GM12875 (cell line): ENCODE data around the gene SMG5.

Experiments used
- H3K4me3 ChIP-seq: one replicate; pipeline ENCODE4 v1.5.1; 2011; ENCODE audit warnings: low read depth, low read length, control low read depth
- TF ChIP-seq, protein P1 (sequence below): IDR thresholded peaks from 2 replicates; pipeline ENCODE4 v1.5.1; 2011; ENCODE audit warnings: low read depth, mild to moderate bottlenecking, control low read depth, inconsistent platforms, low read length, moderate library complexity, borderline replicate concordance; ENCODE audit not compliant: insufficient read depth

Gene SMG5

DNA sequence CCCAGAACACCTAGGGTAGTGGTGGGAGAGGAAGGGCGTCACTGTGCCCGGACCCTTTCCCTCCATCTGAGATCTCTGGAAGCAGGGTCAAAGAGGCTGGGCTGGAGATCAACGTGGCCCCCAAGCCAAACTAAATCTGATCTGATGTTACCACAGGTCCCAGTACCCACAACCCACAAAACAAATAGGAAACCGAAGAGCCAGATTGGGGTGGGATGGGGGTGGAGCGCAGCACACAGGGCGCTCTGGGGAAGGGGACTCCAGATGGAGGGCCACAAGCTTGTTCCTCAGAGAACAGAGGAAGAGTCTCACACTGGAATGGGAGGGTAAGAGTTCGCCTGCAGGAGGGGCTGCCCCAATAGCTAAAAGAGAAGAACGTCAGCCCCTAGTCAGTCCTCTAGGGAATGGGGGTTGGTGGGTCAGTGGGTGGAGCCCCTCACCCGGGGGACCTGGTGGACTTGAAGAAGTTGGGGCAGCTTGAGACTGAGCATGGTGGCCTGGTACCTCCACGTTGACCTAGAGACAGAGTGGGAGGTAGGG, 36.3 kb downstream of the SMG5 start:
- H3K4me3 ChIP-seq, result no peak overlapping the region
- TF ChIP-seq, protein P1, sequence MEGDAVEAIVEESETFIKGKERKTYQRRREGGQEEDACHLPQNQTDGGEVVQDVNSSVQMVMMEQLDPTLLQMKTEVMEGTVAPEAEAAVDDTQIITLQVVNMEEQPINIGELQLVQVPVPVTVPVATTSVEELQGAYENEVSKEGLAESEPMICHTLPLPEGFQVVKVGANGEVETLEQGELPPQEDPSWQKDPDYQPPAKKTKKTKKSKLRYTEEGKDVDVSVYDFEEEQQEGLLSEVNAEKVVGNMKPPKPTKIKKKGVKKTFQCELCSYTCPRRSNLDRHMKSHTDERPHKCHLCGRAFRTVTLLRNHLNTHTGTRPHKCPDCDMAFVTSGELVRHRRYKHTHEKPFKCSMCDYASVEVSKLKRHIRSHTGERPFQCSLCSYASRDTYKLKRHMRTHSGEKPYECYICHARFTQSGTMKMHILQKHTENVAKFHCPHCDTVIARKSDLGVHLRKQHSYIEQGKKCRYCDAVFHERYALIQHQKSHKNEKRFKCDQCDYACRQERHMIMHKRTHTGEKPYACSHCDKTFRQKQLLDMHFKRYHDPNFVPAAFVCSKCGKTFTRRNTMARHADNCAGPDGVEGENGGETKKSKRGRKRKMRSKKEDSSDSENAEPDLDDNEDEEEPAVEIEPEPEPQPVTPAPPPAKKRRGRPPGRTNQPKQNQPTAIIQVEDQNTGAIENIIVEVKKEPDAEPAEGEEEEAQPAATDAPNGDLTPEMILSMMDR, result no peak

DNA sequence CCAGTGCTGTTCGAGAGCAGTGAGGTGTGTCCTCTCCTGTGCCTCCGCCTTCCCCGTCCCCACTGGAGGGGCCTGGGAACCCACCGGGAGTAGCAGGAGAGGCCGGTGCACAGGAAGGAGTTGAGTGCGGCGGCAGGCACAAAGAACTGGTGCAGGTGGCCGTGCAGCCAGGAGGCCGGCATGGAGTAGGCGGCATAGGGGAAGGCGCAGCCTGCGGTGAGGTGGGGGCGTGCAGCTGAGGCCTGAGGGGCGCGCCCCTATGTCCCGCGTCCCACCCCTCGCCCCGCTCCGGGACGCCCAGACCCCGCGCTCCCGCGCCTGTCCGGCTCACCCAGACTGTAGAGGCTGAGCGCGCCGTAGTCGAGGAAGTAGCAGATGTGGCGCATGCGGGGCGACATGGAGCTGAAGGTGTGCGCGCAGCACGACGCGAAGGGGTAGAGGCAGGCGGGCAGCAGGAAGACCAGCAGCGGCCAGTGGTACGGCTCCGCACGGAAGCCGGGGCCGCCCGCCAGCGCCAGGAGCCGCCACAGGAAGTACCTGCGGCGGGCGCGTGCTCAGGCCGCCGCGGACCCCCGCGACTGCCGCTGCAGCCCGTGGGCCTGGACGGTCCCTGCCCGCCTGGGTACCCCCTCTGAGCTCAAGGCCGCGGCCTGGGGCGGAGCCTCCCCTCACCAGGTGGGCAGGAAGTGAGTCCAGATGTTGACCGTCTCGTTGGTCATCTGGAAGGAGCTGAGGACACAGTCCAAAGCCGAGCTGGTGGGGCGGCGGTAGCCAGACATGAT, 37.0 kb downstream of the SMG5 start:
- peak overlapping the region; percentile 49 for H3K4me3 ChIP-seq
- TF ChIP-seq, protein P1, result no peak

DNA sequence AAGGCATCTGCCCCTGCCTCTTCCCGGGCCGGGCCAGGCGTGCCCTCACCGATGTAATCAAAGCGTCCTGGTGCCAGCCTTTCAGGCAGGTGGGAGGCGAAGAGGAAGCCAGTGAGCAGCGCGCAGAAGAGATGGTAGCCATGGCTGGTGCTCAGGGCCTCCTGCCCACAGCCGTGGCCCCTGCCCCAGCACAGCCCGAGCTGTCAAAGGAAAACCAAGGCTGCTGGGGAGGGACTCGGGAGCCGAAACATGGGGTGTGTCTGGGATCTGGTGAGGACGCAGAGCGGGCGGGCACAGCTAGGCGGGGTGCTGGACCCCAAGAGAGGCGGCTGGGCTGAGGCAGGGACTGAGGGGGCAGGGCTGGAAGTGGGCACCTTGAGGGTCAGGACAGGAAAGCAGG, 37.9 kb downstream of the SMG5 start:
- H3K4me3 ChIP-seq, result no peak overlapping the region
- TF ChIP-seq, protein P1, result no peak

DNA sequence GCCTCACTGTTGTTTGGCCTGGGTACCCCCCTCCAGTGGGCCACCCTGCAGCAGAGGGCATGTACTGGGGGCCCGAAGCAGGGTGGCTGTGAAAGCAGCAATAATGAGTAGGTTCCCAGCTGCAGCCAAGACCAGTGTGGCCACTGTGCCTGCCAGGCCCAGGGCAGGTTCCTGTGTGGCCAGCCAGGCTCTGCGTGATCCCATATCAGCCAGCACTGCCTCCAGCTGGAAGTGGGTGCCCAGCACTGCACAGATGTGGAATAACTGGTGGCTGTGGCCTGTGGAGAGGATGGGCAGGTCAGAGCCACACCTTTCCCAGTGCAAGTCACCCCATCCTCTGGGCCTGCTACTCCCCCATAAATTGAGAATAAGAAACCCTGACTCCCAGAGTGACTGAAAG, 38.5 kb downstream of the SMG5 start:
- H3K4me3 ChIP-seq, result no peak overlapping the region
- TF ChIP-seq, protein P1, result no peak

DNA sequence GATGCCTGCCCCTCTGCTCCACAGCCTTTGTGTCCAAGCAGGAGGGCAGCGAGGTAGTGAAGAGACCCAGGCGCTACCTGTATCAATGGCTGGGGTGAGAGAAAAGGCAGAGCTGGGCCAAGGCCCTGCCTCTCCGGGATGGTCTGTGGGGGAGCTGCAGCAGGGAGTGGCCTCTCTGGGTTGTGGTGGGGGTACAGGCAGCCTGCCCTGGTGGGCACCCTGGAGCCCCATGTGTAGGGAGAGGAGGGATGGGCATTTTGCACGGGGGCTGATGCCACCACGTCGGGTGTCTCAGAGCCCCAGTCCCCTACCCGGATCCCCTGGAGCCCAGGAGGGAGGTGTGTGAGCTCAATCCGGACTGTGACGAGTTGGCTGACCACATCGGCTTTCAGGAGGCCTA, 39.9 kb downstream of the SMG5 start:
- TF ChIP-seq, protein P1, result no peak
- no peak overlapping the region for H3K4me3 ChIP-seq

DNA sequence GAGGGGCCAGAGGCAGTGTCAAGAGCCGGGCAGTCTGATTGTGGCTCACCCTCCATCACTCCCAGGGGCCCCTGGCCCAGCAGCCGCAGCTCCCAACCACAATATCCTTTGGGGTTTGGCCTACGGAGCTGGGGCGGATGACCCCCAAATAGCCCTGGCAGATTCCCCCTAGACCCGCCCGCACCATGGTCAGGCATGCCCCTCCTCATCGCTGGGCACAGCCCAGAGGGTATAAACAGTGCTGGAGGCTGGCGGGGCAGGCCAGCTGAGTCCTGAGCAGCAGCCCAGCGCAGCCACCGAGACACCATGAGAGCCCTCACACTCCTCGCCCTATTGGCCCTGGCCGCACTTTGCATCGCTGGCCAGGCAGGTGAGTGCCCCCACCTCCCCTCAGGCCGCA, 40.7 kb downstream of the SMG5 start, which contains the start of gene BGLAP:
Gene BGLAP, plus strand, starts transcription at position 259 of the 400 bp plus-strand sequence. Its CDS starts 48 bp downstream, at position 307.
- TF ChIP-seq, protein P1, result no peak

DNA sequence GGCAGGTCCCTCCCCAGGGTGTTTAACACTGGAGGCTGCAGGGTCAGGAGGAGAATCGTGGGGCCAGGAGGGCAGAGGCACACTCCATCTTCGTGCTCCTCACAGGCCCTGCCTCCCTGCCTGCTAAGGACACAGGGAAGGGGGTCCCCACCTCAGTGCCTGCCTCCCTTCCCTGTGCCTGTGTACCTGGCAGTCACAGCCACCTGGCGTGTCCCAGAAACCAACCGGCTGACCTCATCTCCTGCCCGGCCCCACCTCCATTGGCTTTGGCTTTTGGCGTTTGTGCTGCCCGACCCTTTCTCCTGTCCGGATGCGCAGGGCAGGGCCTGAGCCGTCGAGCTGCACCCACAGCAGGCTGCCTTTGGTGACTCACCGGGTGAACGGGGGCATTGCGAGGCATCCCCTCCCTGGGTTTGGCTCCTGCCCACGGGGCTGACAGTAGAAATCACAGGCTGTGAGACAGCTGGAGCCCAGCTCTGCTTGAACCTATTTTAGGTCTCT, 41.3 kb downstream of the SMG5 start:
- TF ChIP-seq, protein P1, result no peak
- H3K4me3 ChIP-seq, result no peak overlapping the region

More for the DNA sequence above, 40.7 kb downstream of the SMG5 start, which contains the start of gene BGLAP:
- no peak within 1 kb of the TSS for H3K4me3 ChIP-seq
